Calu3 (cell line): Measurements from ENCODE around the gene AHSA1. TPM values are rescaled to one million over a fixed set of nuclear protein-coding genes. Genes with fewer than 3 reads are reported as not detected.

Experiments used
- BruUV-seq: library from RNA; stranded (reverse); fragments of 400-500 nt; replicated peaks from 2 replicates; lab custom pipeline; 2021; lab: Mats Ljungman, UMichigan
- CTCF ChIA-PET: fragments of 300-600 bp; sonication (Branson Sonifier 250); formaldehyde crosslinking; loops from one replicate; lab custom pipeline; 2022; ENCODE audit warnings: antibody characterized with exemption; lab: Charles Lee
- DNase-seq: peaks from one replicate; pipeline ENCODE4 v3.0.0; 2022
- H3K27ac Mint-ChIP-seq: one replicate; pipeline ENCODE4 v1.8.0; 2022; ENCODE audit warnings: mixed read lengths; ENCODE audit not compliant: unreplicated experiment
- H3K27me3 Mint-ChIP-seq: one replicate; pipeline ENCODE4 v1.8.0; 2022; ENCODE audit warnings: mixed read lengths; ENCODE audit not compliant: unreplicated experiment
- H3K36me3 Mint-ChIP-seq: one replicate; pipeline ENCODE4 v1.8.0; 2022; ENCODE audit warnings: mild to moderate bottlenecking, moderate library complexity, mixed read lengths; ENCODE audit not compliant: insufficient read depth, unreplicated experiment
- H3K4me1 Mint-ChIP-seq: one replicate; pipeline ENCODE4 v1.8.0; 2022; ENCODE audit warnings: mild to moderate bottlenecking, low read depth, mixed read lengths; ENCODE audit not compliant: unreplicated experiment
- H3K4me3 Mint-ChIP-seq: one replicate; pipeline ENCODE4 v1.8.0; 2022; ENCODE audit warnings: mild to moderate bottlenecking, low read depth, moderate library complexity, mixed read lengths; ENCODE audit not compliant: unreplicated experiment
- H3K9me3 Mint-ChIP-seq: one replicate; pipeline ENCODE4 v1.8.0; 2022; ENCODE audit warnings: low read depth, mixed read lengths; ENCODE audit not compliant: unreplicated experiment
- intact Hi-C: fragments of 100-400 bp; cut with micrococcal nuclease; formaldehyde crosslinking; loops from one replicate; pipeline ENCODE4 v1.10.0; 2022; ENCODE audit not compliant: unreplicated experiment
- total RNA-seq: library from RNA; stranded (reverse); gene quantifications from 2 replicates; pipeline ENCODE4 v1.2.3, GENCODE V29; 2022
- TF ChIP-seq, protein P1 (sequence below): fragments of 200-600 bp; IDR thresholded peaks from one replicate; pipeline ENCODE4 v1.8.0; 2022; ENCODE audit warnings: antibody characterized with exemption; ENCODE audit not compliant: unreplicated experiment

Gene AHSA1
- total RNA-seq, 1 experiment from 2014 or later, result 287 TPM

DNA sequence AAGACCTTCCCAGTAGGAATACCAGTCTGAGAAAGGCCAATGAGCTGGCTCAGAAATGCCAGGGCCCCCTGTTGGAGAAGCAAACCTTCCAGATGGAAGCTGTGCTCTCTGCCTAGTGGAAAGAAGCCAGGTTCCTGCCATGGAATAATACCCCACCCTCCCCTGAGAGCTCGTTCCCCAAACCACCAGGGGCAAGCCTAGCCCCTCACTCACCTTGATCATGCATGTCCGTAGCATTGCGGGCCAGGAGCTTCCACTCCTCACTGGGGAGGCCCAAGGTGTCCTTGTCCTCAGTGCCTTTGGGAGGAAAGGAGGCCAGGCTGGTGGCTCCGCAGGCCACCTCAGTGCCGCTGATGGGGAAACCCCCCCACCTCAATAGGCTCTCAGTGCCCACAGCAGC lies 20.1 kb downstream of the AHSA1 start:
- BruUV-seq, result no TSS peak
- Mint-ChIP-seq H3K4me3 (no peak overlapping the region), H3K27ac (no peak overlapping the region), H3K27me3 (peaks cover 47% of the 10 kb centered on the region), H3K36me3 (no peaks in the 10 kb centered on the region), H3K4me1 (no peaks in the 10 kb centered on the region), H3K9me3 (no peaks in the 10 kb centered on the region)
- no peak for DNase-seq
- intact Hi-C loops, result no loop called here
- TF ChIP-seq, protein P1, sequence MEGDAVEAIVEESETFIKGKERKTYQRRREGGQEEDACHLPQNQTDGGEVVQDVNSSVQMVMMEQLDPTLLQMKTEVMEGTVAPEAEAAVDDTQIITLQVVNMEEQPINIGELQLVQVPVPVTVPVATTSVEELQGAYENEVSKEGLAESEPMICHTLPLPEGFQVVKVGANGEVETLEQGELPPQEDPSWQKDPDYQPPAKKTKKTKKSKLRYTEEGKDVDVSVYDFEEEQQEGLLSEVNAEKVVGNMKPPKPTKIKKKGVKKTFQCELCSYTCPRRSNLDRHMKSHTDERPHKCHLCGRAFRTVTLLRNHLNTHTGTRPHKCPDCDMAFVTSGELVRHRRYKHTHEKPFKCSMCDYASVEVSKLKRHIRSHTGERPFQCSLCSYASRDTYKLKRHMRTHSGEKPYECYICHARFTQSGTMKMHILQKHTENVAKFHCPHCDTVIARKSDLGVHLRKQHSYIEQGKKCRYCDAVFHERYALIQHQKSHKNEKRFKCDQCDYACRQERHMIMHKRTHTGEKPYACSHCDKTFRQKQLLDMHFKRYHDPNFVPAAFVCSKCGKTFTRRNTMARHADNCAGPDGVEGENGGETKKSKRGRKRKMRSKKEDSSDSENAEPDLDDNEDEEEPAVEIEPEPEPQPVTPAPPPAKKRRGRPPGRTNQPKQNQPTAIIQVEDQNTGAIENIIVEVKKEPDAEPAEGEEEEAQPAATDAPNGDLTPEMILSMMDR, result no peak
- CTCF ChIA-PET, result no interaction called here

DNA sequence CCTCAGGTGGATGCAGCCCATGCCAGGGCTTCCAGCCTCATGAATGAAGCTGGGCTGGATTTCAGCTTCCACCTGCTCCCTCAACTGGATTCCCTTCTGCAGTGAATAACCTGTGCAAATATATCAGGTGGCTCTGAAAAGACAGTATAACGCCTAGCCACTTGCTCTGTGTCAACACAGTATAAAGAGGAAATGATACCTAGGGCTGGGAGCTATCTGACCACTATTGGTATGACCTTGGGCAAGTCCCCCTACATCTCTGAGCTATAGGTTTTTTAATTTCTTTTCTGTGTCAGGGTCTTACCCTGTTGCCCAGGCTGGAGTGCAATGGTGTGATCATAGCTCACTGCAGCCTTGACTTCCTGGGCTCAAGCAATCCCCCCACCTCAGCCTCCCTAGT lies 20.9 kb downstream of the AHSA1 start:
- TF ChIP-seq, protein P1, result no peak
- CTCF ChIA-PET, result no interaction called here
- peaks cover 39% of the 10 kb centered on the region for H3K27me3 Mint-ChIP-seq
- DNase-seq, result no peak
- H3K9me3 Mint-ChIP-seq, result no peaks in the 10 kb centered on the region
- H3K36me3 Mint-ChIP-seq, result no peaks in the 10 kb centered on the region
- H3K27ac Mint-ChIP-seq, result no peak overlapping the region
- intact Hi-C loops, result no loop called here
- H3K4me3 Mint-ChIP-seq, result no peak overlapping the region
- BruUV-seq, result no TSS peak
- H3K4me1 Mint-ChIP-seq, result no peaks in the 10 kb centered on the region

- intact Hi-C loops, result no loop called here
- DNase-seq, result no peak
- BruUV-seq, result no TSS peak
- Mint-ChIP-seq H3K27ac (no peak overlapping the region), H3K9me3 (no peaks in the 10 kb centered on the region), H3K27me3 (peaks cover 10% of the 10 kb centered on the region), H3K4me3 (no peak overlapping the region), H3K4me1 (no peaks in the 10 kb centered on the region), H3K36me3 (no peaks in the 10 kb centered on the region)
- TF ChIP-seq, protein P1, result no peak
- CTCF ChIA-PET, result no interaction called here
Measured at GRCh38 chr14:77482422-77482821, 24.5 kb downstream of the AHSA1 start.

- Mint-ChIP-seq H3K27me3 (peaks cover 13% of the 10 kb centered on the region), H3K9me3 (no peaks in the 10 kb centered on the region), H3K4me3 (no peak overlapping the region), H3K27ac (no peak overlapping the region), H3K36me3 (no peaks in the 10 kb centered on the region), H3K4me1 (no peaks in the 10 kb centered on the region)
- intact Hi-C loops, result no loop called here
- no peak for DNase-seq
- CTCF ChIA-PET, result no interaction called here
- BruUV-seq, result no TSS peak
- TF ChIP-seq, protein P1, result no peak
Measured at GRCh38 chr14:77485256-77485655, 27.4 kb downstream of the AHSA1 start.
